Esophagus squamous epithelium (tissue), 5 donors: ENCODE measurements around the gene NEMF. TPM values are rescaled to one million over a fixed set of nuclear protein-coding genes. Genes with fewer than 3 reads are reported as not detected.
"Not testable (repeated sequence)": the region's sequence is repeated elsewhere in the genome, so short reads cannot be mapped to it uniquely, and the experiment has no call there.

Source experiments
- DNase-seq: peaks from one replicate; lab custom pipeline; 2025; lab: John Stamatoyannopoulos, UW
- H3K27ac ChIP-seq, 4 donors: fragments of 200-600 bp; sonication (generic); one replicate each; pipeline ENCODE4 v1.5.1; 2016 to 2019; ENCODE audit warnings: mild to moderate bottlenecking in 1 of 4
- H3K27me3 ChIP-seq, 4 donors: fragments of 200-600 bp; sonication (generic); 1 replicate in 3 of 4; 2 replicates in 1 of 4; pipeline versions ENCODE4 v1.5.1 to v1.6.0; 2017 to 2021; ENCODE audit warnings: antibody characterized with exemption in 1 of 4
- H3K36me3 ChIP-seq, 3 donors: fragments of 200-600 bp; sonication (generic); one replicate each; pipeline ENCODE4 v1.5.1; 2016 to 2019
- H3K4me1 ChIP-seq, 3 donors: fragments of 200-600 bp; sonication (generic); one replicate each; pipeline ENCODE4 v1.5.1; 2017 to 2019
- H3K4me3 ChIP-seq, 4 donors: fragments of 200-600 bp; sonication (generic); 1 replicate in 3 of 4; 2 replicates in 1 of 4; pipeline ENCODE4 v1.5.1; 2016 to 2019; ENCODE audit warnings: mild to moderate bottlenecking in 2 of 4, moderate library complexity in 1 of 4
- H3K9me3 ChIP-seq, 3 donors: fragments of 200-600 bp; sonication (generic); one replicate each; pipeline ENCODE4 v1.5.1; 2016 to 2019
- POLR2A ChIP-seq, 4 donors: fragments of 450-650 bp; IDR thresholded peaks; one replicate each; pipeline ENCODE4 v1.6.1; 2017; ENCODE audit warnings: antibody characterized with exemption in 4 of 4, mild to moderate bottlenecking in 4 of 4, moderate library complexity in 3 of 4
- WGBS, 2 donors: methylation state at CpG; one replicate each; pipeline ENCODE4 v1.1.5; 2018; 5-methylcytosine and 5-hydroxymethylcytosine counted together
- intact Hi-C: fragments of 100-400 bp; cut with DNase I; formaldehyde crosslinking; loops from one replicate; pipeline ENCODE4 v1.15.0; 2022
- total RNA-seq, 4 donors: library from RNA; depleted of rRNA; stranded (reverse); fragments of >200 nt; gene quantifications; one replicate each; pipeline ENCODE4 v1.1.0, GENCODE V29; 2016
- TF ChIP-seq, protein P1 (sequence below), 6 experiments: fragments of 450-650 bp in 4 of 6; fragments of 200-600 bp in 2 of 6; sonication (generic) in 2 of 6; IDR thresholded peaks; one replicate each; pipeline ENCODE4 v1.5.1; 2016 to 2019; ENCODE audit warnings: antibody characterized with exemption in 6 of 6, mild to moderate bottlenecking in 4 of 6, moderate library complexity in 4 of 6
- donor health status: DM: yes; HTN: yes; CAD: no.

The NEMF gene
- total RNA-seq, 4 donors from 2014 or later, result 36.4 to 89.8 (median 59.9) TPM

DNA sequence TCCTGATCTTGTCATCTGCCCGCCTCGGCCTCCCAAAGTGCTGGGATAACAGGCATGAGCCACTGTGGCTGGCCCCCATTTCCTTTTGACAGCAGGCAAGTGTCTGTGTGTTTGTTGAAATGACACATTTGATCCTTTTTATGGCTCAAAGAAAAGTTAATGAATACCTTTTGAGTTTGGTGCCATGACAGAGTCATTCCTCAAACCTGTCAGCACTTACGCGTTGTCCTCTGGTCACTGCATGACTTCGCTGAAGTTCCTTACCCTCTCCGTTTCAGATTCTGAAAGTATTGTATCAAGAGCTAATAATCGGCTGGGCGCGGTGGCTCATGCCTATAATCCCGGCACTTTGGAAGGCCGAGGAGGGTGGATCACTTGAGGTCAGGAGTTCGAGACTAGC lies 32.4 kb downstream of the NEMF start:
- Histone ChIP-seq H3K9me3 (peaks cover 0 to 12% (median 11%) of the 10 kb centered on the region in 3 donors), H3K27ac (no peak overlapping the region), H3K4me3 (no peak overlapping the region), H3K4me1 (no peaks in the 10 kb centered on the region), H3K27me3 (no peaks in the 10 kb centered on the region), H3K36me3 (peaks cover 11 to 94% (median 21%) of the 10 kb centered on the region in 3 donors)
- TF ChIP-seq POLR2A (IDR thresholded peaks at IDR 0.05), result no peak
- TF ChIP-seq, protein P1, sequence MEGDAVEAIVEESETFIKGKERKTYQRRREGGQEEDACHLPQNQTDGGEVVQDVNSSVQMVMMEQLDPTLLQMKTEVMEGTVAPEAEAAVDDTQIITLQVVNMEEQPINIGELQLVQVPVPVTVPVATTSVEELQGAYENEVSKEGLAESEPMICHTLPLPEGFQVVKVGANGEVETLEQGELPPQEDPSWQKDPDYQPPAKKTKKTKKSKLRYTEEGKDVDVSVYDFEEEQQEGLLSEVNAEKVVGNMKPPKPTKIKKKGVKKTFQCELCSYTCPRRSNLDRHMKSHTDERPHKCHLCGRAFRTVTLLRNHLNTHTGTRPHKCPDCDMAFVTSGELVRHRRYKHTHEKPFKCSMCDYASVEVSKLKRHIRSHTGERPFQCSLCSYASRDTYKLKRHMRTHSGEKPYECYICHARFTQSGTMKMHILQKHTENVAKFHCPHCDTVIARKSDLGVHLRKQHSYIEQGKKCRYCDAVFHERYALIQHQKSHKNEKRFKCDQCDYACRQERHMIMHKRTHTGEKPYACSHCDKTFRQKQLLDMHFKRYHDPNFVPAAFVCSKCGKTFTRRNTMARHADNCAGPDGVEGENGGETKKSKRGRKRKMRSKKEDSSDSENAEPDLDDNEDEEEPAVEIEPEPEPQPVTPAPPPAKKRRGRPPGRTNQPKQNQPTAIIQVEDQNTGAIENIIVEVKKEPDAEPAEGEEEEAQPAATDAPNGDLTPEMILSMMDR (IDR thresholded peaks at IDR 0.05), result no peak
- intact Hi-C loops, result no loop called here
- 97% methylated on average over 12 of the region's 12 CpGs for WGBS, 2 donors
- DNase-seq, result no peak

DNA sequence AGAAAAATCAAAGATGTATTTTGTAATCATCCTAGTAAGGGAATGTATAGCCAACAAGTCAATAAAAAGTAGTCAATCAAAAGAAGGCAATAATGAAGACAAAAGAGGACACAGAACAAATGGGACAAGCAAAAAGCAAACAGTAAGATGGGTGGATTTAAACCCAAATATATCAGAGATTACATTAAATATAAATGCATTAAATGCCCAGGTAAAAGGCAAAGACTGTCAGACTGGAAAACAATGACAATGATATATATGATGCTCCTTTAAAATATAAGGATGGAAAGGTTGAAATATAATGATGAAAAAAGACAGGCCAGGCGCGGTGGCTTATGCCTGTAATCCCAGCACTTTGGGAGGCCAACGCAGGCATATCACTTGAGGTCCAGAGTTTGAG lies 35.7 kb downstream of the NEMF start:
- no peak for TF ChIP-seq POLR2A (IDR thresholded peaks at IDR 0.05)
- TF ChIP-seq, protein P1 (IDR thresholded peaks at IDR 0.05), result no peak
- intact Hi-C loops, result no loop called here
- Histone ChIP-seq H3K9me3 (peaks cover 0 to 12% (median 11%) of the 10 kb centered on the region in 3 donors), H3K27me3 (no peaks in the 10 kb centered on the region), H3K4me3 (no peak overlapping the region), H3K27ac (no peak overlapping the region), H3K36me3 (peaks cover 11 to 93% (median 26%) of the 10 kb centered on the region in 3 donors), H3K4me1 (no peaks in the 10 kb centered on the region)
- DNase-seq, result no peak
- WGBS, 2 donors, result 96 to 98% methylated on average over 3 of the region's 3 CpGs

DNA sequence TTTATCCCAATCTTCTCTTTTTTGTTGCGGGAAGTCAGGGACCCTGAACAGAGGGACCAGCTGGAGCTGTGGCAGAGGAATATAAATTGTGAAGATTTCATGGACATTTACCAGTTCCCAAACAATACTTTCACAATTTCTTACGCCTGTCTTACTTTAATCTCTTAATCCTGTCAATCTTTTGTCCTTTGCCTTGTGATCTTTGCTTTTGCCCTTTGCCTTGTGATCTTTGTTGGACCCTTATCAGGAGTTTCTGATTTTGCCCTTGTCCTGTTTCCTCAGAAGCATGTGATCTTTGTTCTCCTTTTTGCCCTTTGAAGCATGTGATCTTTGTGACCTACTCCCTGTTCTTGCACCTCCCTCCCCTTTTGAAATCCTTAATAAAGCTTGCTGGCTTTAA lies 36.5 kb downstream of the NEMF start:
- Histone ChIP-seq H3K36me3 (peaks cover 11 to 96% (median 26%) of the 10 kb centered on the region in 3 donors), H3K9me3 (peaks cover 0 to 12% (median 11%) of the 10 kb centered on the region in 3 donors)
- H3K4me3 ChIP-seq, intact Hi-C loops, H3K27ac ChIP-seq, H3K27me3 ChIP-seq, H3K4me1 ChIP-seq, DNase-seq: not testable (repeated sequence)
- 91% methylated on average over 2 of the region's 2 CpGs for WGBS, 2 donors

DNA sequence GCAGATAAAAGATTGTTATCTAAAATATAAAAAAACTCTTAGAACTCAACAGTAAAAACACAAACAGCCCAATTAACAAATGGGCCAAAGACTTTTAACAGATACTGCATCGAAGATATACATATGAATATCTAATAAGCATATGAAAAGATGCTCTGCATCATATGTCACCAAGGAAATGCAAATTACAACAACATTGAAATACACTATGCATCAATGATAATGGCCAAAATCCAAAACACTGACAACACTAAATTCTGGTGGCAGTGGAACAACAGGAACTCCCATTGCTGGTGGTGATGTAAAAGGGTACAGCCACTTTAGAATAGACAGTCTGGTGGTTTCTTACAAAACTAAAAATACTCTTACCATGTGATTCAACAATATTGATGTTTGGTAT lies 43.8 kb downstream of the NEMF start:
- DNase-seq, result no peak
- Histone ChIP-seq H3K27ac (no peak overlapping the region), H3K27me3 (no peaks in the 10 kb centered on the region), H3K9me3 (no peaks in the 10 kb centered on the region), H3K4me3 (no peak overlapping the region), H3K4me1 (no peaks in the 10 kb centered on the region), H3K36me3 (peaks cover 0 to 99% (median 22%) of the 10 kb centered on the region in 3 donors)
- TF ChIP-seq, protein P1 (IDR thresholded peaks at IDR 0.05), result no peak
- no peak for TF ChIP-seq POLR2A (IDR thresholded peaks at IDR 0.05)
- WGBS, 2 donors, result 0% methylated on average over 1 of the region's 1 CpG
- intact Hi-C loops, result no loop called here

DNA sequence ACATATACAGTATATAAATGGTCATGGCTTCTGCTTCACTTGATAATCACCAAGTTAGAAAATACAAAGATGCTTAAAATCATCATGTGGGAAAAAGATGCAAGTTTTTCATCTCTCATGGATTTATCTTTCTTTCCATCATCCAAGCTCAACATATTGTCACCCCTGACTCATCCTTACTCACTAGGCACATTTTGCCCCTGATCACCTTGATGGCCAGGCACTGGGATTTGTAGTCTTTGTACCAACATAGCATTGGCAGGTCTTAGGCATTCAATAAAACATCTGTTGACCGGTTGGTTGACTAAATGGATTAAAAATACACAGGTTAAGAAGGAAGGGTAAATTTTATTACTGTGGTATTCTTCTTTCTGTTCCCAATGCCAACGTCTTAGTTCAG lies 56.6 kb downstream of the NEMF start:
- TF ChIP-seq POLR2A (IDR thresholded peaks at IDR 0.05), result no peak
- TF ChIP-seq, protein P1 (IDR thresholded peaks at IDR 0.05), result no peak
- WGBS, 2 donors, result 89 to 93% methylated on average over 2 of the region's 2 CpGs
- intact Hi-C loops, result no loop called here

DNA sequence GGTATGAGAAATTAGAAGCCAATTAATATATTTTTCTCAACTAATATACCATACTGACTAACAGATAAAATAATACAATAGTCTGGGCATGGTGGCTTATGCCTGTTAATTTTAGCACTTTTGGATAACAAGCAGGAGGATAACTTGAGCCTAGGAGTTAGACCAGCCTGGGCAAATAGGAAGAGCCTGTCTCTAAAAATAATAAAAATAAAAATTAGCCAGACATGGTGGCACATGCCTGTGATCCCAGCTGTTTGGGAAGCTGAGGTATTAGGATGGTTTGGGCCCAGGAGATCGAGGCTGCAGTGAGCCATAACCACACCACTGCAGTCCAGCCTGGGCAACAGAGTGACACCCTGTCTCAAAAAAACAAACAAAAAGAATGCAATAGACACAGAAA lies 60.0 kb downstream of the NEMF start:
- intact Hi-C loops, result no loop called here
- Histone ChIP-seq H3K4me1 (no peaks in the 10 kb centered on the region), H3K27me3 (no peaks in the 10 kb centered on the region), H3K27ac (no peak overlapping the region), H3K4me3 (no peak overlapping the region), H3K9me3 (no peaks in the 10 kb centered on the region), H3K36me3 (peaks cover 20 to 100% (median 43%) of the 10 kb centered on the region in 3 donors)
- DNase-seq, result no peak
- WGBS, 2 donors, result 0% methylated on average over 1 of the region's 1 CpG
- no peak for TF ChIP-seq POLR2A (IDR thresholded peaks at IDR 0.05)
- TF ChIP-seq, protein P1 (IDR thresholded peaks at IDR 0.05), result no peak

More for the DNA sequence above, 56.6 kb downstream of the NEMF start:
- no peak overlapping the region for H3K27ac ChIP-seq
- peaks cover 19 to 100% (median 41%) of the 10 kb centered on the region in 3 donors for H3K36me3 ChIP-seq
- H3K4me3 ChIP-seq, result no peak overlapping the region
- no peaks in the 10 kb centered on the region for H3K27me3 ChIP-seq
- DNase-seq, result no peak
- no peaks in the 10 kb centered on the region for H3K9me3 ChIP-seq
- no peaks in the 10 kb centered on the region for H3K4me1 ChIP-seq
